Stimulated activated CD4-positive, alpha-beta T cell treated with anti-CD3 and anti-CD28 coated beads, TNF-alpha, amount 100 ng/mL, for 48 hours (primary cell): Measurements from ENCODE around the gene RHOA.
A peak's percentile ranks its signal among the peaks of the same experiment; 100 is the strongest.

Source experiments
- DNase-seq, 3 donors: peaks; one replicate each; pipeline ENCODE4 v3.0.0-alpha.2; 2020; ENCODE audit warnings: low read depth in 3 of 3

The RHOA gene

DNA sequence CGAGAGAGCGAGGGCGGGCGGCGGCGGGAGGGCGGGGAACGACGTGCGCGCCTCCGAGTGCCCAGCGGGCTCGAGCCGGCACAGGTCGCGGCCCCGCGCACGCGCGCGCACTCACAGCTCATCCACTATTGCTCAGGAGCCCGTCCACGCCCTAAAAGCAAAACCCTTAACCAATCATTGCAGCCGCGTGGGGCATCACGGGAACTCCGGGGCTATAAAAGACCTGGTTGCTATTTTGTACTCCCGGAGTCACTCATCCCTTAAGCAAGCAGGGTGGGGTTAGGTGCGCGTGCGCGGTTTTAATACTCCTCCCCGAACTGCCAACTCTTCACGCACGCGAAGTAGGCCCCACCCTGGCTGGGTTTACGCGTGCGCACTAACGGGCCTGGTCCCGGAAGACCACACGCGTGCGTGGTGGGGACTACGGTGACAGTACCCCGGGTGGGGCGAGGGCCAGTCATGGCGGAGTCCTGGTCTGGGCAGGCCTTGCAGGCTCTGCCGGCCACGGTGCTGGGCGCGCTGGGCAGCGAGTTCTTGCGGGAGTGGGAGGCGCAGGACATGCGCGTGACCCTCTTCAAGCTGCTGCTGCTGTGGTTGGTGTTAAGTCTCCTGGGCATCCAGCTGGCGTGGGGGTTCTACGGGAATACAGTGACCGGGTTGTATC lies at the start of gene RHOA, which contains the start of gene TCTA:
Gene RHOA (minus strand): TSS at position 9 of the 664 bp plus-strand sequence. CDS start 36,387 bp downstream, outside the sequence.
Gene TCTA (plus strand): TSS at position 456 of the 664 bp plus-strand sequence. CDS start 4 bp downstream, at position 460.
- DNase-seq, result peak; percentile 97 to 98 (median 97)

DNA sequence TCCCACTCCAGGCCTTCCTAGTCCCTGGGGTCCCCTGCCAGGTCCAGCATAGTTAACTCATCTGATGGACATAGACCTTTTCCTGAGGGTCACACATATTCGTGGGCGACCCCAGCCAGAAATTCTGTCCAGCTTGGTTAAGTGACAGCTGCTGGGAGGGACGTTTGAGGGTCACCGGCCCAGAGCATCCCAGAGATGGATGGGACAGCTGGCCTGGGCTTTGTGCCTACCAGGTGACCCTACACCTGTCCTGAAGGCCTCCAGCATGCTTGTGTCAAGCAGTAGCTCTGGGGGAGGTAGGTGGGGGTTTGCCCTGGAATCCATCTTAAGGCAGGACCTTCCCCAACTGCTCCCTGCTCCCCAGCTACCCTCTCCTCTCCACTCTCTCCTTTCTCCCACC lies 49.2 kb upstream of the RHOA start:
- no peak for DNase-seq

DNA sequence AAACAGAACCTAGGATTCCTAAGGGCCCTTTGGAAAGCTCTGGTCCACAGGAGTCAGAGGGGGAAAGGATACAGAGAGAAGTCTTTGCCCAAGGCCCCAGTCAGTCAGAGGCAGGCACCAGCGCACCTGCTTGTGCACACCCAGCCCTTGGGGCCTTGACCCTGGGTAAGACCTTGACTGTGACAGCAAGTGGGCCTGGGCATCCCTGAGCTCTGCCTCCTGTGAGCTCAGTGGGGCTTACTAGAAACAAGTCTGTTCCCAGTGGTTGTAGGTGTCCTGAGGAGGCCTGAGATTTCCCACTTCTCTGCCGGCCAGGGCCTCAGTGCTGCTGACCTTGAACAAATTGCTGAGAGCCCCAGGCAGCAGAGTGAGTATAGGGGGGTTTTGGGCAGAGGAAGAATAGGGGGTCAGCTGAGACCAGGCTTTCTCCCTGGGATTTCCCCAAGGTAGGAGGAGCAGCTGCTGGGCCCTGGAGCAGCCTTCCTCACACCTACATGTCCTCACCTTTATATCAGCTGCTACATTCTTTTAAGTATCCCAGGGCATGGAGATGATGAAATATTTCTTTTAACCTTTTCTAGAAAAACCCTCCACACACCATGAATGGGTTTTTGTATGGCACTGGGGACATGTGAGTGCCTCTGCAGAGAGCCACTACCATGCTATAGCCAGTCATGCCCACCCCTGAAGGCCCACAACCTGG lies 48.6 kb upstream of the RHOA start:
- no peak for DNase-seq

- no peak for DNase-seq
Measured at GRCh38 chr3:49456466-49456865, 44.7 kb upstream of the RHOA start.

GRCh38 chr3:49454898-49455681 lies 43.3 kb upstream of the RHOA start:
- DNase-seq, result no peak

DNA sequence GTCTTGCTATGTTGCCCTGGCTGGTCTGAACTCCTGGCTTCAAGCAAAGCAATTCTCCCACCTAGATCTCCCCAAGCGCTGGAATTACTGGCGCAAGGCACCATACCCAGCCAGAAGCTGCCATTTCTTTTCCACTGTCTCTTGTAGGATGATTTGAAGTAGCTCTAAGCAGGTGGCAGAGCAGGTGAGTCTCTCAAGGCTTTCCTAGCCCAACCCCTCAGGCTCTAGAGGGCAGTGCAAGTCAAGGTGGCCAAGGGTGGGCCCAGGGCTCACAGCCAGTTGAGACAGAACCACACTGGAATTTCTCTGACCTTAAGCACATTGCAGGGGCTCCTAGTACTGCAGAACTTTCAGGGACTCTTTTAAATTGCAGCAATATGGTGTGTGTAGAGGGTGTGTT lies 42.7 kb upstream of the RHOA start:
- DNase-seq, result no peak

DNA sequence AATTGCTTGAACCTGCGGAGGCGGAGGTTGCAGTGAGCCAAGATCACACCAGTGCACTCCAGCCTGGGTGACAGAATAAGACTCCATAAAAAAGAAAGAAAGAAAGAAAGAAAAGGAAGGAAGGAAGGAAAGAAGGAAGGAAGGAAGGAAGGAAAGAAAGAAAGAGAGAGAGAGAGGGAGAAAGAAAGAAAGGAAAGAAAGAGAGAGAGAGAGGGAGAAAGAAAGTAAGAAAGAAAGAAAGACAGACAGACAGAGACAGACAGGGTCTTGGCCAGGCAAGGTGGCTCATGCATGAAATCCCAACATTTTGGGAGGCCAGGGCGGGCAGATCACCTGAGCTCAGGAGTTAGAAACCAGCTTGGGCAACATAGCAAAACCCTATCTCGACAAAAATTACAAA lies 41.8 kb upstream of the RHOA start:
- DNase-seq, result no peak

DNA sequence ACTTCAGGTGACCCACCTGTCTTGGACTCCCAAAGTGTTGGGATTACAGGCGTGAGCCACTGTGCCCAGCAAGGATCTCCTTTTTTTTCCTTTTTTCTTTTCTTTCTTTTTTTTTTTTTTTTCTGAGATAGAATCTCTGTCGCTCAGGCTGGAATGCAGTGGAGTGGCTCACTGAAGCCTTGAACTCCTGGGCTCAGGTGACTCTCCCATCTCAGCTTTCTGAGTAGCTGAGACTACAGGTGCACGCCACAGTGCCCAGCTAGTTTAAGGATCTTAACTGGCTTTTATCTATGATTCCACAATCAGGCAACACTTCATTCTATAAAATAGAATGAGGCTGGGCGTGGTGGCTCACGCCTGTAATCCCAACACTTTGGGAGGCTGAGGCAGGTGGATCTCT lies 33.6 kb upstream of the RHOA start:
- no peak for DNase-seq

DNA sequence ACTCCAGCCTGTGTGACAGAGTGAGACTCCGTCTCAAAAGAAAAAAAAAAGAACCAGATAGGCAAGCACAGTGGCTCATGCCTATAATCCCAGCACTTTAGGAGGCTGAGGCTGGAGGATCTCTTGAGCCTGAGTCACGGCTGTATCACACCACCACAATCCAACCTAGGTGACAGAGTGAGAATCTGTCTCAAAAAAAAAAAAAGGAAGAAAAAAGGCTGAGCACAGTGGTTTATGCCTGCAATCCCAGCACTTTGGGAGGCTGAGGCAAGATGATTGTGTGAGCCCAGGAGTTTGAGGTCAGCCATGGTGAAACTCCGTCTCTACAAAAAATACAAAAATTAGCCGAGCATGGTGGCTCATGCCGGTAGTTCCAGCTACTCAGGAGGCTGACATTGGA lies 23.0 kb upstream of the RHOA start:
- no peak for DNase-seq

GRCh38 chr3:49428752-49429080 lies 16.9 kb upstream of the RHOA start:
- DNase-seq, result no peak

- DNase-seq, result no peak
Measured at GRCh38 chr3:49427586-49427985, 15.8 kb upstream of the RHOA start.

GRCh38 chr3:49424816-49425215 lies 13.0 kb upstream of the RHOA start:
- no peak for DNase-seq

DNA sequence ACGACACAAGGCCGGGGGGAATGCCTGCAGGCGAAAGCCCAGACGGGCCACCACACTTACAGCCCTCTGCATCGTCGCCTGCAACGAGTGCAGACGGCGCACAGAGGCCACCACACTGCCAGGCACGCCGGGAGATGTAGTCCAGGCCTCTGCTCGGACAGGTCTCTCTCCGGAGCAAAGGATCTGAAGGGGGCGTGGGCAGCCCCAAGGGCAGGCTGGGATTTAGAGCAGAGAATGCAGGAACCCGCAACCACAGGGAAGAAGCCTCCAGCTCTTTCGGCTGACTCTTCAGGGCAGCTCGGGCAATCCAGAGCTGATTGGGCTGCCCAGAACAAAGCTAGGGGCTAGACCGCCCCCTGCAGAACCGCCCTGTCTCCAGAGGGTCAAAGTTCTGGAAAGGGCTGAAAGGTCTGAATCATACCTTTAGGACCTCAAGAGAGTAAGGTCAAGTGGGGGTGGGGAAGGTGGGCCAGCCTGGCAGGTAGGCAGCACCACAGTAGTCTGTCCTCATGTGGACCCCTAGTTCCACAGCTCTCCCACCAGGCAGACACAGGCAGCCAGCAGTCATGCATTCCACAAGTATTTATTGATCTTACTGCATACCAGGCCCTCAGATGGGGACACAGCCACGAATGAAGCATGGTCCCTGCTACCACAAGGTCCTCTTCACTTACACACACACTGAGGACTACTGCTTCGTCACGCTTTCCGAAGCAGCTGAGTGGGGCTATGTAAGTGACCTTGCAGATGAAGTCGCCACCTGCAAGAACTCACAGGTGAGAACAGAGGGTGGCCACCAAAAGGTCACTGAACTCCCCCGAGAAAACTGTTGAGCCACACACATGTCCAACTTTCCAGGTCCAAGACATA lies 10.8 kb upstream of the RHOA start, which contains the start of gene AMT:
Gene AMT (minus strand): TSS at position 95 of the 870 bp plus-strand sequence. CDS start 23 bp downstream, at position 72.
- DNase-seq, result no peak

GRCh38 chr3:49421890-49422378 lies 10.2 kb upstream of the RHOA start:
- peak in 1 of 3 donors; percentile 11 for DNase-seq

DNA sequence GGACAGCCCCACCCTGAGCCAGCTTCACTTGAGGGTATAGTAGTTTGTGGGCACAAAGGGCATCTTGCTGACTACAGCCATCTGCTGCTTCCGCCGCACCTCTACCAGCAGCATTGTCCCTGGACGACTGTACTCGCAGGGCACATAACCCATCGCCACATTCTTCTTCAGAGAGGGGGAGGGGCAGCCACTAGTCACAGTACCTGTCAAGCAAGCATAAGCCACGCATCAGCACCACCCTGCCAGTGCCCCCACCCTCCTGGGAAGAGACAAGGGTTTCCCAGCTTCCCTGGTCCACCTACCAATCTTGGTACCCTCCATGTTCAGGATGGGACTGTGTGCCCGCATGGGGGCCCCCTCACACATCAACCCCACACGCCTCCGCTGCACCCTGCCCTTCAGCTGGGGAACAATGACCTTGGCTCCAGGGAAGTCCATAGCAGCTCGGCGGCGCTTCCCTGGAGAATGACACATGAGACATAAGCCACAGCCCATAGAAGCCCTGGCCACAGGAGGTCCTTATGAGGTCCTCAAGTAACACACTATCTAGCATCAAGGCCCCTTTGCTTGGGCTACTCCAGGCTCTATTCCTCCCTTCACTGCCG lies 5.8 kb upstream of the RHOA start:
- DNase-seq, result no peak

- no peak for DNase-seq
Measured at GRCh38 chr3:49416867-49417266, 5.1 kb upstream of the RHOA start.

GRCh38 chr3:49415931-49416601 lies 4.3 kb upstream of the RHOA start:
- DNase-seq, result peak in 2 of 3 donors; percentile 23 to 56

DNA sequence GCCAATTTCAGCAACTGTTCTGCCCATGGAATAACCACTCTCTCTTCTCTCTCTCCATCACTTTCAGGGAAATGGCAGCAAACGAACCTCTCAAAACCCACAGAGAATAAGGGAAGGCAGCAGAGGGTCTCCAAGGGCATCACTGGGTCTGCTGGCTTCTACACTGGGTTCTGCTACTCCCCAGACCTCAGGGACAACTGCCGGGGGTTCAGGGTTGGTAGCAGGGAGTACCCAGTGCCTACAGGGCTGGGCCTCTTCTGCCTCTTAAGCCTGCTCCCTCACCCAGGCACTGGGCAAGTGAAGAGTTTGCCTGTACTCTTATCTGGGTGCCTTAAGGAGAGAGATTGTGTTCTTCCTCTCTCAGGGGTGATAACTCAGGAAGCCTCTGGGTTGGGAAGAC lies 3.0 kb upstream of the RHOA start:
- no peak for DNase-seq

GRCh38 chr3:49413338-49413734 lies 1.6 kb upstream of the RHOA start:
- no peak for DNase-seq

DNA sequence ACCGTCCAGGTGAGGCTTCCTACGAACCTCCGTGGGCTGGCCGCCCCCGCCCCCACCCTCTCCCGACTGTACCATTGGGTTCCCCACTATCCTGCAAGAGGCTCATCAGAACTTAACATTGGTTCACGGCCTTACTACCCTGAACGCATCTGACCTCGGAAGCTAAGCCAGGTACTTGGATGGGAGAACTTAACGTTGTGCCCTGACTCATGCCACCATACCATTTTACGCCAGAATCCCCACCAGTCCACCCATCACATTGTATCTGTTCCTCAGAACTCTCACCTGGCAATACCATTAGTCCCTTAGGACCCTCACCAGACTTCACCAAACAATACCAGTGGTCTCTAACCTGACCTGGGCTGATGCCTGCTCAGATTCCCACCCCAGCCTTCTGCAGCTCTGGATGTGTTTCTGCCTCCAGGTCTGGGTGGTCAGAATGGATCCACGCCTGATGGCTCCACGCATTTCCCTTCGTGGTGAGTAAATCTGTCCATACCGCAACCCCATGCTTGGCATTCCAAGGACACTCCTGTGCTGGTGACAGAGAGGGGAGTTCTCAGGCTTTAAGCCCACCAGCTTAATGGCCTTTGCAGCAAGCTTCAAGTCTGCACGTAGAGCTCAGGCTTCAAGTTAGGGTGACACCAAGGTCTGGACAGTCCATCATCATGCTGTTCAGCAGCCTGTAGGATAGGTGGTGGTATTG lies 1.0 kb upstream of the RHOA start:
- no peak for DNase-seq
